ENCODE results near the gene SCGN.

Gene SCGN

GRCh38 chr6:25713824-25714223, 61.8 kb downstream of the SCGN start:
- H3K4me3 Mint-ChIP-seq = no peak overlapping the region

GRCh38 chr6:25714765-25715164, 62.8 kb downstream of the SCGN start:
- H3K4me1 Mint-ChIP-seq (ENCODE audit: low read depth) = no peaks in the 10 kb centered on the region

More at GRCh38 chr6:25713824-25714223, 61.8 kb downstream of the SCGN start:
- Mint-ChIP-seq H3K27ac (no peak overlapping the region), H3K9me3 (ENCODE audit: low read depth) (no peaks in the 10 kb centered on the region), H3K36me3 (no peaks in the 10 kb centered on the region), H3K4me1 (ENCODE audit: low read depth) (no peaks in the 10 kb centered on the region), H3K27me3 (peaks cover 1% of the 10 kb centered on the region)

GRCh38 chr6:25715794-25716193, 63.8 kb downstream of the SCGN start:
- Mint-ChIP-seq H3K36me3 (no peaks in the 10 kb centered on the region), H3K4me1 (ENCODE audit: low read depth) (no peaks in the 10 kb centered on the region), H3K27me3 (peaks cover 4% of the 10 kb centered on the region), H3K27ac (no peak overlapping the region), H3K4me3 (no peak overlapping the region), H3K9me3 (ENCODE audit: low read depth) (no peaks in the 10 kb centered on the region)

More at GRCh38 chr6:25714765-25715164, 62.8 kb downstream of the SCGN start:
- Mint-ChIP-seq H3K27me3 (peaks cover 1% of the 10 kb centered on the region), H3K27ac (no peak overlapping the region), H3K9me3 (ENCODE audit: low read depth) (no peaks in the 10 kb centered on the region), H3K36me3 (no peaks in the 10 kb centered on the region), H3K4me3 (no peak overlapping the region)

- H3K4me1 Mint-ChIP-seq (ENCODE audit: low read depth) = no peaks in the 10 kb centered on the region
- H3K9me3 Mint-ChIP-seq (ENCODE audit: low read depth) = no peaks in the 10 kb centered on the region
- no peak overlapping the region for H3K4me3 Mint-ChIP-seq
- no peak overlapping the region for H3K27ac Mint-ChIP-seq
- peaks cover 8% of the 10 kb centered on the region for H3K27me3 Mint-ChIP-seq
- H3K36me3 Mint-ChIP-seq = no peaks in the 10 kb centered on the region
Observed at GRCh38 chr6:25717866-25718740, 66.1 kb downstream of the SCGN start.

GRCh38 chr6:25726122-25726911, 74.3 kb downstream of the SCGN start:
- H3K9me3 Mint-ChIP-seq (ENCODE audit: low read depth) = no peaks in the 10 kb centered on the region
- no peaks in the 10 kb centered on the region for H3K36me3 Mint-ChIP-seq
- no peaks in the 10 kb centered on the region for H3K4me1 Mint-ChIP-seq (ENCODE audit: low read depth)
- no peak overlapping the region for H3K27ac Mint-ChIP-seq
- peaks cover 15% of the 10 kb centered on the region for H3K27me3 Mint-ChIP-seq
- H3K4me3 Mint-ChIP-seq = no peak overlapping the region

GRCh38 chr6:25727028-25727427, 75.0 kb downstream of the SCGN start:
- Mint-ChIP-seq H3K27ac (no peak overlapping the region), H3K9me3 (ENCODE audit: low read depth) (no peaks in the 10 kb centered on the region), H3K4me3 (no peak overlapping the region), H3K27me3 (peaks cover 17% of the 10 kb centered on the region), H3K36me3 (no peaks in the 10 kb centered on the region), H3K4me1 (ENCODE audit: low read depth) (no peaks in the 10 kb centered on the region)

- Mint-ChIP-seq H3K27me3 (peaks cover 27% of the 10 kb centered on the region), H3K9me3 (ENCODE audit: low read depth) (no peaks in the 10 kb centered on the region), H3K27ac (no peak overlapping the region), H3K36me3 (peaks cover 2% of the 10 kb centered on the region), H3K4me3 (no peak overlapping the region), H3K4me1 (ENCODE audit: low read depth) (no peaks in the 10 kb centered on the region)
Observed at GRCh38 chr6:25730907-25731306, 78.9 kb downstream of the SCGN start.

GRCh38 chr6:25731721-25732120, 79.7 kb downstream of the SCGN start:
- Mint-ChIP-seq H3K36me3 (peaks cover 2% of the 10 kb centered on the region), H3K27me3 (peaks cover 32% of the 10 kb centered on the region), H3K27ac (no peak overlapping the region), H3K4me1 (ENCODE audit: low read depth) (no peaks in the 10 kb centered on the region), H3K9me3 (ENCODE audit: low read depth) (peaks cover 3% of the 10 kb centered on the region), H3K4me3 (no peak overlapping the region)

GRCh38 chr6:25732468-25733198, 80.6 kb downstream of the SCGN start:
- Mint-ChIP-seq H3K4me3 (no peak overlapping the region), H3K4me1 (ENCODE audit: low read depth) (no peaks in the 10 kb centered on the region), H3K27me3 (peaks cover 41% of the 10 kb centered on the region), H3K36me3 (peaks cover 5% of the 10 kb centered on the region), H3K9me3 (ENCODE audit: low read depth) (peaks cover 3% of the 10 kb centered on the region), H3K27ac (no peak overlapping the region)

GRCh38 chr6:25735261-25735660, 83.2 kb downstream of the SCGN start:
- H3K27ac Mint-ChIP-seq = no peak overlapping the region
- H3K36me3 Mint-ChIP-seq = peaks cover 5% of the 10 kb centered on the region
- peaks cover 3% of the 10 kb centered on the region for H3K9me3 Mint-ChIP-seq (ENCODE audit: low read depth)
- H3K4me1 Mint-ChIP-seq (ENCODE audit: low read depth) = no peaks in the 10 kb centered on the region
- peaks cover 38% of the 10 kb centered on the region for H3K27me3 Mint-ChIP-seq
- H3K4me3 Mint-ChIP-seq = no peak overlapping the region

- no peaks in the 10 kb centered on the region for H3K9me3 Mint-ChIP-seq (ENCODE audit: low read depth)
- H3K27me3 Mint-ChIP-seq = peaks cover 3% of the 10 kb centered on the region
- H3K4me1 Mint-ChIP-seq (ENCODE audit: low read depth) = no peaks in the 10 kb centered on the region
- peaks cover 5% of the 10 kb centered on the region for H3K36me3 Mint-ChIP-seq
- no peak overlapping the region for H3K4me3 Mint-ChIP-seq
- no peak overlapping the region for H3K27ac Mint-ChIP-seq
Observed at GRCh38 chr6:25743868-25744267, 91.9 kb downstream of the SCGN start.

GRCh38 chr6:25745836-25746235, 93.8 kb downstream of the SCGN start:
- Mint-ChIP-seq H3K36me3 (peaks cover 5% of the 10 kb centered on the region), H3K4me3 (no peak overlapping the region), H3K9me3 (ENCODE audit: low read depth) (no peaks in the 10 kb centered on the region), H3K4me1 (ENCODE audit: low read depth) (no peaks in the 10 kb centered on the region), H3K27me3 (peaks cover under 1% of the 10 kb centered on the region), H3K27ac (no peak overlapping the region)

- no peaks in the 10 kb centered on the region for H3K27me3 Mint-ChIP-seq
- no peak overlapping the region for H3K27ac Mint-ChIP-seq
- no peak overlapping the region for H3K4me3 Mint-ChIP-seq
- no peaks in the 10 kb centered on the region for H3K9me3 Mint-ChIP-seq (ENCODE audit: low read depth)
- H3K36me3 Mint-ChIP-seq = peaks cover 5% of the 10 kb centered on the region
- no peaks in the 10 kb centered on the region for H3K4me1 Mint-ChIP-seq (ENCODE audit: low read depth)
Observed at GRCh38 chr6:25746968-25747367, 95.0 kb downstream of the SCGN start.

GRCh38 chr6:25747477-25747876, 95.5 kb downstream of the SCGN start:
- Mint-ChIP-seq H3K9me3 (ENCODE audit: low read depth) (no peaks in the 10 kb centered on the region), H3K4me1 (ENCODE audit: low read depth) (no peaks in the 10 kb centered on the region), H3K27ac (no peak overlapping the region), H3K4me3 (no peak overlapping the region), H3K27me3 (no peaks in the 10 kb centered on the region), H3K36me3 (peaks cover 5% of the 10 kb centered on the region)

- H3K4me3 Mint-ChIP-seq = no peak overlapping the region
- no peaks in the 10 kb centered on the region for H3K4me1 Mint-ChIP-seq (ENCODE audit: low read depth)
- H3K9me3 Mint-ChIP-seq (ENCODE audit: low read depth) = no peaks in the 10 kb centered on the region
- H3K36me3 Mint-ChIP-seq = peaks cover 5% of the 10 kb centered on the region
- H3K27ac Mint-ChIP-seq = no peak overlapping the region
- H3K27me3 Mint-ChIP-seq = no peaks in the 10 kb centered on the region
Observed at GRCh38 chr6:25748049-25748448, 96.0 kb downstream of the SCGN start.

Data from activated naive CD8-positive, alpha-beta T cell (primary cell).